ENCODE data around the gene FBN3. TPM values are rescaled to one million over a fixed set of nuclear protein-coding genes. Genes with fewer than 3 reads are reported as not detected.

Gene FBN3
- total RNA-seq, 1 experiment from 2014 or later: not detected

- DNase-seq (ENCODE audit: low read depth, low spot score): no peak
- in situ Hi-C loops (cut with HindIII; ENCODE audit: low pct_unique_long_range_greater_than_20kb, low sequenced_read_pairs): no loop called here
These were observed 20.3 kb downstream of the FBN3 start for GRCh38 chr19:8129061-8129618.

- in situ Hi-C loops (cut with HindIII; ENCODE audit: low pct_unique_long_range_greater_than_20kb, low sequenced_read_pairs): no loop called here
- no peak for DNase-seq (ENCODE audit: low read depth, low spot score)
These were observed 20.8 kb downstream of the FBN3 start for GRCh38 chr19:8128551-8128950.

- no peak for DNase-seq (ENCODE audit: low read depth, low spot score)
- in situ Hi-C loops (cut with HindIII; ENCODE audit: low pct_unique_long_range_greater_than_20kb, low sequenced_read_pairs): no loop called here
These were observed 22.1 kb downstream of the FBN3 start for GRCh38 chr19:8127311-8127710.

GRCh38 chr19:8126511-8126910 is 22.9 kb downstream of the FBN3 start:
- in situ Hi-C loops (cut with HindIII; ENCODE audit: low pct_unique_long_range_greater_than_20kb, low sequenced_read_pairs): no loop called here
- no peak for DNase-seq (ENCODE audit: low read depth, low spot score)

- in situ Hi-C loops (cut with HindIII; ENCODE audit: low pct_unique_long_range_greater_than_20kb, low sequenced_read_pairs): no loop called here
- no peak for DNase-seq (ENCODE audit: low read depth, low spot score)
These were observed 23.4 kb downstream of the FBN3 start for GRCh38 chr19:8126008-8126407.

- in situ Hi-C loops (cut with HindIII; ENCODE audit: low pct_unique_long_range_greater_than_20kb, low sequenced_read_pairs): no loop called here
- no peak for DNase-seq (ENCODE audit: low read depth, low spot score)
These were observed 25.7 kb downstream of the FBN3 start for GRCh38 chr19:8123683-8124082.

GRCh38 chr19:8120636-8121480 is 28.5 kb downstream of the FBN3 start:
- in situ Hi-C loops (cut with HindIII; ENCODE audit: low pct_unique_long_range_greater_than_20kb, low sequenced_read_pairs): no loop called here
- DNase-seq (ENCODE audit: low read depth, low spot score): no peak

- no peak for DNase-seq (ENCODE audit: low read depth, low spot score)
- in situ Hi-C loops (cut with HindIII; ENCODE audit: low pct_unique_long_range_greater_than_20kb, low sequenced_read_pairs): no loop called here
These were observed 31.4 kb downstream of the FBN3 start for GRCh38 chr19:8117991-8118390.

- no peak for DNase-seq (ENCODE audit: low read depth, low spot score)
- in situ Hi-C loops (cut with HindIII; ENCODE audit: low pct_unique_long_range_greater_than_20kb, low sequenced_read_pairs): no loop called here
These were observed 32.7 kb downstream of the FBN3 start for GRCh38 chr19:8116437-8117293.

- in situ Hi-C loops (cut with HindIII; ENCODE audit: low pct_unique_long_range_greater_than_20kb, low sequenced_read_pairs): no loop called here
- no peak for DNase-seq (ENCODE audit: low read depth, low spot score)
These were observed 33.5 kb downstream of the FBN3 start for GRCh38 chr19:8115805-8116396.

GRCh38 chr19:8113017-8113416 is 36.4 kb downstream of the FBN3 start:
- in situ Hi-C loops (cut with HindIII; ENCODE audit: low pct_unique_long_range_greater_than_20kb, low sequenced_read_pairs): no loop called here
- DNase-seq (ENCODE audit: low read depth, low spot score): no peak

- in situ Hi-C loops (cut with HindIII; ENCODE audit: low pct_unique_long_range_greater_than_20kb, low sequenced_read_pairs): no loop called here
- no peak for DNase-seq (ENCODE audit: low read depth, low spot score)
These were observed 38.0 kb downstream of the FBN3 start for GRCh38 chr19:8111376-8111775.

GRCh38 chr19:8110931-8111330 is 38.5 kb downstream of the FBN3 start:
- no peak for DNase-seq (ENCODE audit: low read depth, low spot score)
- in situ Hi-C loops (cut with HindIII; ENCODE audit: low pct_unique_long_range_greater_than_20kb, low sequenced_read_pairs): no loop called here

- in situ Hi-C loops (cut with HindIII; ENCODE audit: low pct_unique_long_range_greater_than_20kb, low sequenced_read_pairs): no loop called here
These were observed 39.3 kb downstream of the FBN3 start for GRCh38 chr19:8109890-8110662.

GRCh38 chr19:8109455-8109854 is 39.9 kb downstream of the FBN3 start:
- in situ Hi-C loops (cut with HindIII; ENCODE audit: low pct_unique_long_range_greater_than_20kb, low sequenced_read_pairs): no loop called here
- no peak for DNase-seq (ENCODE audit: low read depth, low spot score)

More at GRCh38 chr19:8109890-8110662, 39.3 kb downstream of the FBN3 start:
- no peak for DNase-seq (ENCODE audit: low read depth, low spot score)

- no peak for DNase-seq (ENCODE audit: low read depth, low spot score)
- in situ Hi-C loops (cut with HindIII; ENCODE audit: low pct_unique_long_range_greater_than_20kb, low sequenced_read_pairs): no loop called here
These were observed 40.6 kb downstream of the FBN3 start for GRCh38 chr19:8108560-8109445.
